Uterus (tissue), 2 donors: ENCODE measurements around the gene PTPRJ.

Experiments used
- CTCF ChIP-seq, 4 experiments: fragments of 200-600 bp in 2 of 4; fragments of 450-650 bp in 2 of 4; sonication (generic) in 2 of 4; IDR thresholded peaks; one replicate each; pipeline ENCODE4 v1.5.1; 2016 to 2019; ENCODE audit warnings: antibody characterized with exemption in 4 of 4, mild to moderate bottlenecking in 2 of 4, moderate library complexity in 1 of 4
- POLR2A ChIP-seq, 2 donors: fragments of 450-650 bp; IDR thresholded peaks; one replicate each; pipeline ENCODE4 v1.6.1; 2016; ENCODE audit warnings: antibody characterized with exemption in 2 of 2, mild to moderate bottlenecking in 1 of 2, moderate library complexity in 1 of 2

- TF ChIP-seq CTCF (IDR thresholded peaks at IDR 0.05) (no peak), POLR2A (IDR thresholded peaks at IDR 0.05) (no peak)
These were observed 19.0 kb upstream of the PTPRJ start for GRCh38 chr11:47961383-47961782.
